ENCODE data around the gene SLC9C2. TPM values are rescaled to one million over a fixed set of nuclear protein-coding genes. Genes with fewer than 3 reads are reported as not detected.

SLC9C2 gene
- polyA plus RNA-seq, 1 donor from 2014 or later = 0.31 TPM

DNA sequence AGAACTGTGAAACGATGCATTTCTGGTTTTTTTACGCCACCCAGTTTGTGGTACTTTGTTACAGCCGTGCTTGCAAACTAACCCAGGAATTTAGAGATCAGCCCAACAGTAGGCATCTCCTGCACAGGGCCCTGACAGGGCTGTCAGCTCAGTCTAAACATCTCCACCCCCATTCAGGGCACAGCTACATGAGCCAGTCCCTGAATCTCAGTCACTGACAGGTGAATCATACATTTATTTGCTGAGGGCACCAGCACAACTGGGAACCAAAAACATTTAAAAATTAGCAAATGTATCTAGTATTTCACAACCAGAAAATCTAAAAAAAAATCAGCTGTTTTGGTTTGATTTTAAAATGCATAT is 95.0 kb downstream of the SLC9C2 start (continued):
- TF ChIP-seq, protein P1, sequence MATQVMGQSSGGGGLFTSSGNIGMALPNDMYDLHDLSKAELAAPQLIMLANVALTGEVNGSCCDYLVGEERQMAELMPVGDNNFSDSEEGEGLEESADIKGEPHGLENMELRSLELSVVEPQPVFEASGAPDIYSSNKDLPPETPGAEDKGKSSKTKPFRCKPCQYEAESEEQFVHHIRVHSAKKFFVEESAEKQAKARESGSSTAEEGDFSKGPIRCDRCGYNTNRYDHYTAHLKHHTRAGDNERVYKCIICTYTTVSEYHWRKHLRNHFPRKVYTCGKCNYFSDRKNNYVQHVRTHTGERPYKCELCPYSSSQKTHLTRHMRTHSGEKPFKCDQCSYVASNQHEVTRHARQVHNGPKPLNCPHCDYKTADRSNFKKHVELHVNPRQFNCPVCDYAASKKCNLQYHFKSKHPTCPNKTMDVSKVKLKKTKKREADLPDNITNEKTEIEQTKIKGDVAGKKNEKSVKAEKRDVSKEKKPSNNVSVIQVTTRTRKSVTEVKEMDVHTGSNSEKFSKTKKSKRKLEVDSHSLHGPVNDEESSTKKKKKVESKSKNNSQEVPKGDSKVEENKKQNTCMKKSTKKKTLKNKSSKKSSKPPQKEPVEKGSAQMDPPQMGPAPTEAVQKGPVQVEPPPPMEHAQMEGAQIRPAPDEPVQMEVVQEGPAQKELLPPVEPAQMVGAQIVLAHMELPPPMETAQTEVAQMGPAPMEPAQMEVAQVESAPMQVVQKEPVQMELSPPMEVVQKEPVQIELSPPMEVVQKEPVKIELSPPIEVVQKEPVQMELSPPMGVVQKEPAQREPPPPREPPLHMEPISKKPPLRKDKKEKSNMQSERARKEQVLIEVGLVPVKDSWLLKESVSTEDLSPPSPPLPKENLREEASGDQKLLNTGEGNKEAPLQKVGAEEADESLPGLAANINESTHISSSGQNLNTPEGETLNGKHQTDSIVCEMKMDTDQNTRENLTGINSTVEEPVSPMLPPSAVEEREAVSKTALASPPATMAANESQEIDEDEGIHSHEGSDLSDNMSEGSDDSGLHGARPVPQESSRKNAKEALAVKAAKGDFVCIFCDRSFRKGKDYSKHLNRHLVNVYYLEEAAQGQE (IDR thresholded peaks at IDR 0.05; ENCODE audit: borderline replicate concordance) = no peak

DNA sequence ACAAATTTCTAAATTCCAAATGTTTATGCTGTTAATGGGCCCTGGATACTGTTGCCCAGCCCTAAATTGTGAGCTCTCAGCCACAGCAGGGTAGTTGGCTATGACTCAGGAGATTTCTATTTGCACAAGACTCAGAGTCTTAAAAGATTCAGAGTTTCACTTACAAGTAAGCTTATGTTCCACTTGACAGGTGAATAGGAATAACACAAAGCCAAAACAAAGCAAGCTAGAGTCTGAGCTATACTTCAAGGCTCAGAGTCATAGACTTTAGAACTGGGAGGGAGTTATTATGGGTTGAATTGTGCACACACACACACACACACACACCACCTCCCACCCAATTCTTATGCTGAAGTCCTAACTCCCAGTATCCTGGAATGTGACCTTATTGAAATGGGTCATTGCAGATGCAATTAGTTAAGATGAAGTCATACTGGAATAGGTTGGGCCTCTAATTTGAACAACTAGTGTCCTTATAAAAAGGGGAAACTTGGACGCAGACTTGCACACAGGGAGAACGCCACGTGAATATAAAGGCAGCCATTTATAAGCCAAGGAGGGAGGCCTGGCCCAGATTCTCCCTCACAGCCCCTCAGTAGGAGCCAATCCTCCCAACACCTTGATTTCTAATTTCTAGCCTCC is 95.5 kb downstream of the SLC9C2 start:
- no peak overlapping the region for H3K9ac ChIP-seq (ENCODE audit: low read length)
- no peaks in the 10 kb centered on the region for H3K9me3 ChIP-seq (ENCODE audit: low read length)

More for the DNA sequence above, 95.5 kb downstream of the SLC9C2 start:
- Histone ChIP-seq H3K27me3 (ENCODE audit: insufficient read depth, low read depth, low read length) (no peaks in the 10 kb centered on the region), H2AFZ (ENCODE audit: low read depth, low read length) (no peak overlapping the region), H3F3A (ENCODE audit: insufficient read depth, low read length, poor library complexity, severe bottlenecking) (no peaks in the 10 kb centered on the region), H3K4me3 (ENCODE audit: low read length) (no peak overlapping the region), H3K4me2 (ENCODE audit: low read length) (no peak overlapping the region), H3K36me3 (ENCODE audit: insufficient read depth, low read length) (no peaks in the 10 kb centered on the region), H3K79me2 (replicated peaks; ENCODE audit: insufficient read depth, low read length) (no peaks in the 10 kb centered on the region), H3K9me2 (ENCODE audit: insufficient read depth, low read length) (no peaks in the 10 kb centered on the region), H3K27ac (ENCODE audit: low read length) (no peak overlapping the region), H4K20me1 (ENCODE audit: insufficient read depth) (no peaks in the 10 kb centered on the region)
- TF ChIP-seq, protein P2, sequence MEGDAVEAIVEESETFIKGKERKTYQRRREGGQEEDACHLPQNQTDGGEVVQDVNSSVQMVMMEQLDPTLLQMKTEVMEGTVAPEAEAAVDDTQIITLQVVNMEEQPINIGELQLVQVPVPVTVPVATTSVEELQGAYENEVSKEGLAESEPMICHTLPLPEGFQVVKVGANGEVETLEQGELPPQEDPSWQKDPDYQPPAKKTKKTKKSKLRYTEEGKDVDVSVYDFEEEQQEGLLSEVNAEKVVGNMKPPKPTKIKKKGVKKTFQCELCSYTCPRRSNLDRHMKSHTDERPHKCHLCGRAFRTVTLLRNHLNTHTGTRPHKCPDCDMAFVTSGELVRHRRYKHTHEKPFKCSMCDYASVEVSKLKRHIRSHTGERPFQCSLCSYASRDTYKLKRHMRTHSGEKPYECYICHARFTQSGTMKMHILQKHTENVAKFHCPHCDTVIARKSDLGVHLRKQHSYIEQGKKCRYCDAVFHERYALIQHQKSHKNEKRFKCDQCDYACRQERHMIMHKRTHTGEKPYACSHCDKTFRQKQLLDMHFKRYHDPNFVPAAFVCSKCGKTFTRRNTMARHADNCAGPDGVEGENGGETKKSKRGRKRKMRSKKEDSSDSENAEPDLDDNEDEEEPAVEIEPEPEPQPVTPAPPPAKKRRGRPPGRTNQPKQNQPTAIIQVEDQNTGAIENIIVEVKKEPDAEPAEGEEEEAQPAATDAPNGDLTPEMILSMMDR (IDR thresholded peaks at IDR 0.05; ENCODE audit: poor library complexity, severe bottlenecking) = no peak
- TF ChIP-seq EZH2 (IDR thresholded peaks at IDR 0.05; ENCODE audit: borderline replicate concordance, insufficient read depth, low read length, poor library complexity, severe bottlenecking) (no peak), TAF1 (IDR thresholded peaks at IDR 0.05; ENCODE audit: low read depth) (no peak), EP300 (conservative IDR thresholded peaks at IDR 0.05; ENCODE audit: poor library complexity, severe bottlenecking) (no peak), SMC3 (conservative IDR thresholded peaks at IDR 0.05; ENCODE audit: poor library complexity) (no peak), RAD21 (conservative IDR thresholded peaks at IDR 0.05) (no peak), POLR2AphosphoS5 (IDR thresholded peaks at IDR 0.05) (no peak), MXI1 (conservative IDR thresholded peaks at IDR 0.05; ENCODE audit: poor library complexity, severe bottlenecking) (no peak)
- TF ChIP-seq, protein P1 (IDR thresholded peaks at IDR 0.05; ENCODE audit: borderline replicate concordance) = no peak

Measured in neural cell (in vitro differentiated cells).